GM19351 (cell line): ENCODE measurements around the gene SLC35F3.
"Not testable (repeated sequence)": the region's sequence is repeated elsewhere in the genome, so short reads cannot be mapped to it uniquely, and the experiment has no call there.

Experiments used
- ATAC-seq: cut with Tn5 transposase; IDR thresholded peaks from one replicate; pipeline ENCODE4 v1.9.1; 2021; ENCODE audit warnings: mild to moderate bottlenecking, moderate library complexity; ENCODE audit not compliant: unreplicated experiment

SLC35F3 gene

DNA sequence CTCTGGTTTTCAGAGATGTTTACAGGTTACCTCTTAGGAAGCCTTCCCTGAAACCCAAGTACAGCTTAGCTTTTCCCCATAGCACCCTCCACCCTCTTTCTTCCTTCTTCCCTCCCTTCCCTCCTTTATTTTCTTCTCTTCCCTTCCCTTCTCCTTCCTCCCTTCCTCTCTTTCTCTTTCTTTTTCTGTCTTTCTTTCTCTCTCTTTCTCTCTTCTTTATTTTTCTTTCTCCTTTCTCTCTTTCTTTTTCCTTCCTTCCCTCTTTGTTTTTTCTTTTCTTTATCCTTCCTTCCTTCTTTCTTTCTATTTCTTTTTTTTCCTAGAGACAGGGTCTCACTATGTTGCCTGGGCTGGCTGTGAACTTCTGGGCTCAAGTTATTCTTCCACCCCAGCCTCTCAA is 231.6 kb downstream of the SLC35F3 start:
- no peak for ATAC-seq

- ATAC-seq, result no peak
These were observed 235.5 kb downstream of the SLC35F3 start for GRCh38 chr1:234139966-234140365.

DNA sequence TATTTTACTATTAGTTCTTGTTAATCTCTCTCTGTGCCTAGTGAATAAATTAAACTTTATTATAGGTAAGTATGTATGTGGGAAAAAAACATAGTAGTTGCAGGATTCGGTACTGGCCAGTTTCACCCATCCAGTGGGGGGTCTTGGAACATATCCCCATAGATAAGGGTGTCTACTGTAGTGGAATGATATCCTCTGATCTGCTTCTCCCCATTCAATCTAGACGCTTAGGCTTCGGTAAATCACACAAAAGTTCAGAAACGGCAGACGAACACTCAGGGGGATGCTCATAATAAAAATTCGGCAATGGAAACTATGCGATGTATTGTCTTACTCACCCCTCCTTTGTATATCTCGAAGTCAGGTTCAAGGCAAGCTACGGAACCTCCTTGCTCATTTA is 235.9 kb downstream of the SLC35F3 start:
- no peak for ATAC-seq

DNA sequence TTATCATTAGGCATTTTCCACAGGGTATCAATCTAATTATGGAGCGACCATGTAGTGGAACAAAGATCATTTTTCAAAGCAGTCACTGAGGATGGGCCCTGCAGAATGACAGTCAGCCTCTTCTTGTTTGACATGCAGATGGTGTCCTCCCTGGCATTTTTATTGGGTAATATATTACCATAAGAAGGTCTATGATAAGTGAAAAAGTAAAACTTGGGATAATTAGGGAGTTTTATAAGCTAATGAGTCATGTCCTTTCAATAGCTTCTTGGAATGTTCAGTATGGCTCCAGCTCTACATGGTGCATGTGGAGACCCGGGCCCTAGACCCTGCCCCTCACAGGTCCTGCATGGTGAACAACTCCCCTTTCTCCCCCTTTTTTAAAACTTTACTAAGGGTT is 236.5 kb downstream of the SLC35F3 start:
- ATAC-seq, result no peak

DNA sequence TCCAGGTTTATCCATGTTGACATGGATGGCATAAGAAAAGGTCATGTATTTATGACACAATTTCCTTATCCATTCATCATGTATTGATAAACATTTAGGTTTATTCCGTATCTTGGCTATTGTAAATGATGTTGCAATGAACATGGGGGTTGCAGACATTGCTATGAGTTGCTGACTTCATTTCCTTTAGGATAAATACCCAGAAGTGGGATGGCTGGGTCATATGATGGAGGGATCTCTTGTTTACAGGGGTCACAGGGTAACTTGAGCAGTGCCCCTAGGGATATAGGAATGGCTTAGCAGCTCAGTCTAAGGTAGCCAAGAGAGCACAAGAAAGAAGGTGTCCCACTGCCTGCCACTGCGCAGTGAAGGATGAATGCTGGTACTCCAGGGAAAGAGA is 239.2 kb downstream of the SLC35F3 start:
- no peak for ATAC-seq

GRCh38 chr1:234144901-234145300 is 240.4 kb downstream of the SLC35F3 start:
- ATAC-seq, result no peak

DNA sequence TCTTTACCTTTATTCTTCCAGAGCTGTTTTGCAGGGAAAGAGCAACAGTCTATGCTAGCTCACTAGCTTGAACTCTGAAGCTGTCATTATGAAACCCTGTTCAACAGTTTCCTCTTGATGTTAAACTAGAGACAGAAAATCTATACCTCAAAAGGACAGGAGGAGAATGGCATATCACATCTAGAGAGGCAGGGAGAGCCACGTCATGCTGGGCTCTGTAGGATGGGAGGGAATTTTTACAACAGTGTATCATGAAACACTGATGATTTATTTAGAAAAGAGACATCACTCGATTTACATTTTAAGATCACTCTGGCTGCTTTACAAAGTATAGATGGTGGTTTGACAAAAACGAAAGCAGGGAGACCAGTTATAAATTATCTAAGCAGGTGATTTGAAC is 243.9 kb downstream of the SLC35F3 start:
- no peak for ATAC-seq

DNA sequence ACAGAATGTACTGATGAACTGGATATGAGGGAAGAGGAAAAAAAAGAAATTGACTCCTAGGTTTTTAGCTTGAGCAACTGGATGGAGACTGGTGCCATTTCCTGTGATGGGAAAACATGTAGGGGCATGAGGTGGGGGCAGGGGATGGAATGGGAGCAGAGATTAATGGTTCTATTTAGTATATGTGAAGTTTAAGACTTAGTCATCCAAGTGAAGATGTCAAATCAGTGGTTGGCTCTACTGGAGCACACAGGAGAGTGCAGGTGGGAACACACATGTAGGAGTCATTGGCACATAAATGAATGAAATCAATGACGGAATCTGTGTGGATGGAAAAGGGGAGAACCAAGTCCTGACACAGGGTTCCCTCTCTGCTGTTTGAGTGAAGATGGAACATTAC is 244.3 kb downstream of the SLC35F3 start:
- ATAC-seq, result no peak

DNA sequence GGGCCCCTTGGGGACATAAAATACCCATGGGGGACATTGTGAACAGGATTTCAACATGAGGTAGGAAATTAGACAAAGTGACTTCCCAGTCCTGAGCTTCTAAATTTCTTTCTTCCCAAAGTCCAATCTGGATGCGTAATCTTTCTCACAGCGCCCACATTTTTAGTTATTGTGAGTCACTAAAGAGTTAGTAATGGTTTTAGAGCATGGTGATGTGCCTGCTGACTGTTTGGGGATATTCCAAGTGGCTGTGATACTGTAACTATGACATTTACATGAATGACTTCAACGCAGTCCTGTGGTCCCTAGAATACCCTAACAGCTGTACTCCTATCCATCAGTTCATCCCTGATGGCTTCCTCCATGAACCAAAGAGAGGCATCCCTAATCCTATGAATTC is 244.7 kb downstream of the SLC35F3 start:
- no peak for ATAC-seq

DNA sequence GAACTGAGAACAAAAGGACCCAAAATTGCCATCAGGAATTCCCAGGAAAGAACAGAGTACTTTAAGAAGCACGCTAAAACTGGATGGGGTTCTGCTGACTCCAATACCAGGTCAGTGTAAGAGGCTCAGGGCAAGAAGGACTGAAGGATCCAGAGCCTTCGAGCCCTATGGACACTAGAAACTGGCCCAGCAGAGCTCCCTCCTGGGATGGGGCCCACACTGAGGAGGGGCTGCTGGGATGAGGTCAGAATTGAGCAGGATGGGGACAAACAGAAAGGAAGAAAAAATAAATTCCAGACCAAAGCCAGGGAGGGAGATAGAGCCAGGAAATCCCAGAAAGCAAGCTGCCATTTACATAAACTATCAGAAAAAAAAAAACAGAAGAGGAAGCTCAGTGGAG is 246.4 kb downstream of the SLC35F3 start:
- no peak for ATAC-seq

DNA sequence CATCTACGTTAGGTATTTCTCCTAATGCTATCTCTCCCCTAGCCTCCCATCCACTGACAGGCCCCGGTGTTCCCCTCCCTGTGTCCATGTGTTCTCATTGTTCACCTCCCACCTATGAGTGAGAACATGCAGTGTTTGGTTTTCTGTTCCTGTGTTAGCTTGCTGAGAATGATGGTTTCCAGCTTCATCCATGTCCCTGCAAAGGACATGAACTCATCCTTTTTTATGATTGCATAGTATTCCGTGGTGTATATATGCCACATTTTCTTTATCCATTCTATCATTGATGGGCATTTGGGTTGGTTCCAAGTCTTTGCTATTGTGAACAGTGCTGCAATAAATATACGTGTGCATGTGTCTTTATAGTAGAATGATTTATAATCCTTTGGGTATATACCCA is 247.9 kb downstream of the SLC35F3 start:
- ATAC-seq, result not testable (repeated sequence)

DNA sequence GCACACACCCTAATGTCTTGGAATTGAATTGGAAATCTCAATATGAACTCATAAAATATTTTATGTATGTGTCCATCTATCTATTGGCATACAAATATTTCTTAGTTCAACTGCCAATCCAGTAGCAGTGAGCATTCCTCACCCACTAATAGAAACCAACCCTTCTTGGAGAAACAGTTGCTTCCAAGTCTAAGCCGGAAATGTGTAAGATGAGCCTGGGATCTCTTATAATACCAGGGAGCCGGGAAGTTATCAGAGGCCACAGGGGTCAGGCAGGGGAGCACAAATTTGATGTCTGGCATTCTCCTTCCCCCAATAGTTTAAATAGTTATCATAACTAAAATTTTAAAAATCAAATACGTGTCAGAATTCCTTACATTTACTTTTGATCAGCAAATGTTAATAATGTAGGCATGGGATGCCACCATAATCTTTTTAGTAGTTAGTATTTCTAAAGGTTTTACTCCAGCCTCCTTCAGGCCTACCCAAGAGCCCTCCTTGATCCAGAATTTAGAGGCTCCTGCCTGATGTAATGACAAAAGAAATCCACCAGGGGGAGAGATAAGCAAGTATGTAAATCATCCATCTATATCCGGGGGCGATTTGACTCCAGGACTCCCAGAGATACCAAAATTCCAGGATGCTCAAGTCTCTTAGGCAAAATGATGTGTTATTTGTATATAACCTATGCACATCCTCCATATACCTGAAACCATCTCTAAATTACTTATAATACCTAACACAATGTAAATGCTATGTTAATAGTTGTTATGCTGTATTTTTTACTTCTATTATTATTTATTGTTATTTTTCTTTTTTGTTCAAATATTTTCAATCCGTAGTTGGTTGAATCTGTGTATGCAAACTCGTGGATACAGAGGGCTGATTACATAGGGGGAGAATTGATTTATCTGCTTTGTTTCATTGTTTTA is 250.1 kb downstream of the SLC35F3 start:
- peak; percentile 82 for ATAC-seq

GRCh38 chr1:234162661-234163060 is 258.2 kb downstream of the SLC35F3 start:
- no peak for ATAC-seq

GRCh38 chr1:234163267-234163919 is 258.9 kb downstream of the SLC35F3 start:
- no peak for ATAC-seq

DNA sequence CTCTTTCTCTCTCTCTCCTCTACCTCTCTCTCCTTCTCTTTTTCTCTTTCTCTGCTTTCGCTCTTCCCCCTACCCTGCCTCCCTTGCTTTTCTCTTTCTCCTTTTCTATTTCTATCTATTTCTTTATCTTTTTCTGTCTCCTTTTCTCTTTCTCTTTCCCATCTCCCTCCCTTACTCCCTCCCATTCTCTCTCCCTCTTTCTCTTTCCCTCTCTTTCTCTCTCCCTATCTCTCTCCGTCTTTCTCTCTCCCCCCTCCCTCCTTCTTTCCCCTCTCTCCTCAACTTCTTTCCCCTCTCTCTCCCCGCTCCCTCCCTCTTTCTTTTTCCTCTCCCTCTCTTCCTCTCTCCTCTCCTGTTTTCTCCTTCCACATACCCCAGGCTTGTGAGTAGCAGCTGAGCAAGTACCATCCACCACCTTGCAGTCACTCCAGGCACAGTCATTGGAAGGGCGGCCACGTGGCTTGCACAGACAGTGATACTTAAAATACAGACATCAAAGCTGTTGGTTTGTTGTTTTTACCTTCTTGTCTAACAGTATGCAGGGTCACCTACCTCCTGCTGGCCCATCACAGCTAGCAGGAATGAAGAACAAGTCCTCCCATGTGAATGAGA is 259.7 kb downstream of the SLC35F3 start:
- no peak for ATAC-seq

DNA sequence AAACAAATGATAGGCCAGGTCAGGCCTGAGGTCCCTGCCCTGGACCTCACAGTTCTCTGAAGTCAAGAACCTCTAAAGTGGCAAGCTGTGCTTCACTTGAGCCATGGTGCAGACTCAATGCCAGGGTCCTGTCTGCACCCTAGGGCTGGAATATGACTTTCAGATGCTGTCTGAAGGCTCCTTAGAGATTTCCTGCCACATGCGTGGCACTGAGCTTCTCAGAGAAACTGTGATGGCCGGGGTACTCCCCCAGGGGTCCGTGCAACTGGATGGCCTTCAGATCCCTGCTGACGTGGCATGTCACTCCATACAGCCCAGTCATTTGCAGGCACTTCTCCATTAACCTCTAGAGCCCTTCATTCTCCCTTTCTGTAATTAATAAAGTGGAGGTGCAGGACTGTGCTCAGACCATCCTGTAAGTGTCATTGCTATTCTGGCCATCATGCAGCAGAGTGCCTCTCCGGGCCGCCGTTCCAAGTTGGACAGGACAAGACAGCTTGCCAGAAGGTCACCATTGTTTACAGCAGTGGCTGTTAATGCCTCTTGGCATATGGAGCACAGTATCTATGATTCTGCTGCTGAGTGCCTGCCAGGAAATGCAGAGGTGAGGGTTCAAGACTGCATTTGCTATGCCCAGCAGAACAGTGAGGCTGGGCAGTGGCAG is 263.7 kb downstream of the SLC35F3 start:
- no peak for ATAC-seq

DNA sequence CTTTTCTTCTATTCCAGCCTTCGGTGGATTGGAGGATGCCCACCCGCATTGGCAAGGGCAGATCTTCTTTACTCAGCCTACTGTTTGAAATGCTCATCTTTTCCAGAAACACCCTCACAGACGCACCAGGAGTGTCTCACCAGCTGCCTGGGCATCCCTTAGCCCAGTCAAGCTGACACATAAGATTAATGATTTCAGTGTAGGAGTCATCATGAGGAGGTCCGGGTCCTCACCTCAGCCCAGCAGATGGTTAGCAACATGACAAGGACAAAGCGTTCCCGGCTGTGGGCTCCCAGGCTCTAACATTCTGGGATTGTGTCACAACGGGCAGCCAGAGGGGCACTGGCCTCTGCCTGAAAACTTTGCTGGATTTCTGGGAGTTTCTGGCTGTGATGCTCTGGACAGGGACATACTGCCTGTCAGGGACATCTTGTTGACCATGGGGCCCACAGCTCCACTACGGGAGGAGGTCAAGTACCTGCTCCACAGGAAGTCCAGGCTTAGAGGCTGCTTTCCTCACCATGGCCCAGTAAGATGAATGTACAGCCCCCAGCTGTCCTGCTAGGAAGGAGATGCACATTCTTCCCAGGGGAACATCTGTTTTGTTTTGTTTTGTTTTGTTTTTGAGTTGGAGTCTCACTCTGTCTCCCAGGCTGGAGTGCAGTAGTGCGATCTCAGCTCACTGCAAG is 264.8 kb downstream of the SLC35F3 start:
- no peak for ATAC-seq

GRCh38 chr1:234170067-234170466 is 265.6 kb downstream of the SLC35F3 start:
- ATAC-seq, result no peak

- no peak for ATAC-seq
These were observed 266.1 kb downstream of the SLC35F3 start for GRCh38 chr1:234170622-234171021.

DNA sequence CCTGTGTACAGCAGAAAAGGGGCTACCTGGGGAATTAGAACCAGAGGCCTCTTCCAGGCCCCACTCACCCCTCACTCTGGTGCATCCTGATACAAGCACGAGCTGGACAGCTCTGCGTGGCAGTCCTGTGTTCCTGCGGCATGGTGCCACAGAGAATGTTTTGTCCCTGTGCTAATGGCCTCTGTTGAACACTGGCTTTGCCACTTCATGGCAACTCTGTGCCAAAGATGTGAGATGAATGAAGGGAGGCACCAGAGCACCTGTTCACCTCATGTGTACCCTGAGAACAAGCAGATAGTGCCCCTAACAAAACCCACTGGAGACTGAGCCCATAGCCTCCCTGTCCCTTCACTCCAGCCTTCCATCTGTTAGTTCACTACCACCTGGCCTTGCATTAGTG is 269.5 kb downstream of the SLC35F3 start:
- ATAC-seq, result no peak

DNA sequence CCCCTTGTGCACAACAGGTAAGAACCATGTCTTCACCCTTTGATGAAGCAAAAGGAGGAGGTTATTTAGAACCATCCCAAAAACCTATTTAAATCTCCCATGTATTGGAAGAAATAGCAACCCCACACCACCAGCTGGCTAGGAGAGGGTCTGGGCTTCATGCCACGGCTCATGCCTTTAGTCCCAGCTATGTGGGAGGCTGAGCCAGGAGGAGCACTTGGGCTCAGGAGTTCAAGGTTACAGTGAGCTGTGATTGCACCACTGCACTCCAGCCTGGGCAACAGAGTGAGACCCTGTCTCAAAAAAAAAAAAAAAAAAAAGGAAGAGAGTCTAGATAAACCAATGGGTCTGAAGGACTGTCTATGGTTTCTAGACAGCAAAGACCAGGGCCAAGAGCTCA is 270.9 kb downstream of the SLC35F3 start:
- ATAC-seq, result no peak
